ENCODE measurements around the gene NEGR1.

DNA sequence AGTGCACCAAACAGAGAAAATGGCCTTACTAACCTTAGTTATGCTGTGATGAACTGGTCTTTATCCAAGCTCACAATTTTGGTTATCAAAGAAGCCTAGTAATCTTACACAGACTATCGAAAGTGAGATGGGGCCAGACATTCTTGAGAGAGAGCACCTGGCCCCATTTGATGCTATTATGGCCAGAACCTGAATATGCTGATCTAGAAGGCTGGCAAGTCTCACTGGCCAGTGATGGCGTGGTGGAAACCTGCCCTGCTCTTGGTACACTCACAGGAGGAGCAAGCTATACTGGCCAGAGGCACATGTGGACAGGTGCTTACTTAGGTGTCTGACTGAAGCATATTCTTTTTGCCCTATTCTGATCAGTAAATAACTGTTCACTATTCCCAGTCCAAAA, 843.7 kb downstream of the NEGR1 start:
- TF ChIP-seq, protein P1, sequence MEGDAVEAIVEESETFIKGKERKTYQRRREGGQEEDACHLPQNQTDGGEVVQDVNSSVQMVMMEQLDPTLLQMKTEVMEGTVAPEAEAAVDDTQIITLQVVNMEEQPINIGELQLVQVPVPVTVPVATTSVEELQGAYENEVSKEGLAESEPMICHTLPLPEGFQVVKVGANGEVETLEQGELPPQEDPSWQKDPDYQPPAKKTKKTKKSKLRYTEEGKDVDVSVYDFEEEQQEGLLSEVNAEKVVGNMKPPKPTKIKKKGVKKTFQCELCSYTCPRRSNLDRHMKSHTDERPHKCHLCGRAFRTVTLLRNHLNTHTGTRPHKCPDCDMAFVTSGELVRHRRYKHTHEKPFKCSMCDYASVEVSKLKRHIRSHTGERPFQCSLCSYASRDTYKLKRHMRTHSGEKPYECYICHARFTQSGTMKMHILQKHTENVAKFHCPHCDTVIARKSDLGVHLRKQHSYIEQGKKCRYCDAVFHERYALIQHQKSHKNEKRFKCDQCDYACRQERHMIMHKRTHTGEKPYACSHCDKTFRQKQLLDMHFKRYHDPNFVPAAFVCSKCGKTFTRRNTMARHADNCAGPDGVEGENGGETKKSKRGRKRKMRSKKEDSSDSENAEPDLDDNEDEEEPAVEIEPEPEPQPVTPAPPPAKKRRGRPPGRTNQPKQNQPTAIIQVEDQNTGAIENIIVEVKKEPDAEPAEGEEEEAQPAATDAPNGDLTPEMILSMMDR (IDR thresholded peaks at IDR 0.05; ENCODE audit: extremely low read depth in 1 of 2, insufficient read depth in 1 of 2, low read depth in 1 of 2, low read length in 2 of 2), result no peak
- TF ChIP-seq EZH2 (IDR thresholded peaks at IDR 0.05; ENCODE audit: borderline replicate concordance, low read depth, low read length, severe bottlenecking), result no peak
- TF ChIP-seq POLR2A (IDR thresholded peaks at IDR 0.05; ENCODE audit: low read depth, low read length), result no peak
- TF ChIP-seq, protein P2, sequence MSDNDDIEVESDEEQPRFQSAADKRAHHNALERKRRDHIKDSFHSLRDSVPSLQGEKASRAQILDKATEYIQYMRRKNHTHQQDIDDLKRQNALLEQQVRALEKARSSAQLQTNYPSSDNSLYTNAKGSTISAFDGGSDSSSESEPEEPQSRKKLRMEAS (IDR thresholded peaks at IDR 0.05; ENCODE audit: insufficient read depth, insufficient read length), result no peak
- TF ChIP-seq POLR2AphosphoS5 (IDR thresholded peaks at IDR 0.05; ENCODE audit: insufficient read depth, low read depth, low read length), result no peak
- no peak for TF ChIP-seq JUN (IDR thresholded peaks at IDR 0.05; ENCODE audit: borderline replicate concordance, insufficient read depth, insufficient read length, low read depth)
- no peak for TF ChIP-seq GATA2 (IDR thresholded peaks at IDR 0.05; ENCODE audit: insufficient read depth, insufficient read length, low read depth, low read length)
- no peak for TF ChIP-seq MYC (IDR thresholded peaks at IDR 0.05; ENCODE audit: low read depth, low read length)
